Subcutaneous abdominal adipose tissue (tissue), 5 donors: ENCODE measurements around the gene LRMDA.

Source experiments
- H3K27ac ChIP-seq: one replicate; pipeline ENCODE4 v1.7.0; 2013; ENCODE audit warnings: low read depth, mild to moderate bottlenecking, inconsistent platforms, low read length, moderate library complexity
- H3K27me3 ChIP-seq, 5 donors: one replicate each; pipeline ENCODE4 v1.7.0; 2013; ENCODE audit warnings: low read length in 5 of 5, inconsistent platforms in 1 of 5; ENCODE audit not compliant: control insufficient read depth in 5 of 5, insufficient read depth in 4 of 5
- H3K36me3 ChIP-seq, 5 donors: one replicate each; pipeline ENCODE4 v1.7.0; 2013; ENCODE audit warnings: low read length in 5 of 5; ENCODE audit not compliant: control insufficient read depth in 5 of 5, insufficient read depth in 5 of 5
- H3K4me1 ChIP-seq, 5 donors: one replicate each; pipeline ENCODE4 v1.7.0; 2013; ENCODE audit warnings: low read length in 5 of 5, mild to moderate bottlenecking in 3 of 5, moderate library complexity in 1 of 5; ENCODE audit not compliant: control insufficient read depth in 5 of 5, insufficient read depth in 5 of 5
- H3K4me3 ChIP-seq, 5 donors: one replicate each; pipeline ENCODE4 v1.7.0; 2013; ENCODE audit warnings: low read length in 5 of 5, low read depth in 1 of 5
- H3K9ac ChIP-seq, 5 donors: one replicate each; pipeline ENCODE4 v1.7.0; 2013; ENCODE audit warnings: low read length in 5 of 5, mild to moderate bottlenecking in 4 of 5, moderate library complexity in 3 of 5
- H3K9me3 ChIP-seq, 5 donors: one replicate each; pipeline ENCODE4 v1.7.0; 2013; ENCODE audit warnings: low read length in 5 of 5; ENCODE audit not compliant: control insufficient read depth in 5 of 5
- donor health status: healthy.
- donor health status: healthy.
- donor health status: healthy.
- donor health status: healthy.
- donor health status: healthy.

The LRMDA gene

DNA sequence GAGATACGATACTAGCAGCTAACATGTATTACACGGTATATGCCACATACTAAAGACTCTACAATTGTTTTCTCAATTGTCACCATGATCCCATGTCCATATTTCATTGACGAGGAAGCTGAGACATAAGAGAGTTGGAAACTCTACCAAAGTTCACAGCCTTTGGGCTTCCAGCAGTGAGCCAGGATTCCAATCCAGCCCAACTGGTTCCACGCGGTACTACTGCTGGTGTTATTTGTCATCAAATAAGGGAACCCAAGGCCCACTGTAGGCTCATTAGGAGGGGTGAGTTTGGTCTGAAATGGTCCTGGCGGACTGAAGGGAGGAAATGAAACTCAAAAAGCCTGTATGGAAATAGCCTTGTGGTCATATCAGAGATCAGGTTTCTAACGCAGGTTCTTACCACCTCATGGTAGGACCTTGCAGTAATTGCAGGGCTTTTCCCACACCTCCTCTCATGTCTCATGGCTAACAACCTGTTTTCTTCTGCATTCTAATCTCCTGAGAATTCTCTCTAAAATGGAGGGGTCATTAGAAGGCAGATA lies 814.6 kb downstream of the LRMDA start:
- Histone ChIP-seq H3K4me3 (no peak overlapping the region), H3K4me1 (no peaks in the 10 kb centered on the region), H3K27me3 (no peaks in the 10 kb centered on the region), H3K27ac (no peak overlapping the region), H3K9ac (no peak overlapping the region), H3K9me3 (no peaks in the 10 kb centered on the region), H3K36me3 (no peaks in the 10 kb centered on the region)

GRCh38 chr10:76248649-76249200 lies 817.3 kb downstream of the LRMDA start:
- H3K4me3 ChIP-seq: no peak overlapping the region
- no peak overlapping the region for H3K27ac ChIP-seq
- H3K27me3 ChIP-seq: no peaks in the 10 kb centered on the region
- H3K4me1 ChIP-seq: no peaks in the 10 kb centered on the region
- no peaks in the 10 kb centered on the region for H3K9me3 ChIP-seq
- no peak overlapping the region for H3K9ac ChIP-seq
- no peaks in the 10 kb centered on the region for H3K36me3 ChIP-seq

DNA sequence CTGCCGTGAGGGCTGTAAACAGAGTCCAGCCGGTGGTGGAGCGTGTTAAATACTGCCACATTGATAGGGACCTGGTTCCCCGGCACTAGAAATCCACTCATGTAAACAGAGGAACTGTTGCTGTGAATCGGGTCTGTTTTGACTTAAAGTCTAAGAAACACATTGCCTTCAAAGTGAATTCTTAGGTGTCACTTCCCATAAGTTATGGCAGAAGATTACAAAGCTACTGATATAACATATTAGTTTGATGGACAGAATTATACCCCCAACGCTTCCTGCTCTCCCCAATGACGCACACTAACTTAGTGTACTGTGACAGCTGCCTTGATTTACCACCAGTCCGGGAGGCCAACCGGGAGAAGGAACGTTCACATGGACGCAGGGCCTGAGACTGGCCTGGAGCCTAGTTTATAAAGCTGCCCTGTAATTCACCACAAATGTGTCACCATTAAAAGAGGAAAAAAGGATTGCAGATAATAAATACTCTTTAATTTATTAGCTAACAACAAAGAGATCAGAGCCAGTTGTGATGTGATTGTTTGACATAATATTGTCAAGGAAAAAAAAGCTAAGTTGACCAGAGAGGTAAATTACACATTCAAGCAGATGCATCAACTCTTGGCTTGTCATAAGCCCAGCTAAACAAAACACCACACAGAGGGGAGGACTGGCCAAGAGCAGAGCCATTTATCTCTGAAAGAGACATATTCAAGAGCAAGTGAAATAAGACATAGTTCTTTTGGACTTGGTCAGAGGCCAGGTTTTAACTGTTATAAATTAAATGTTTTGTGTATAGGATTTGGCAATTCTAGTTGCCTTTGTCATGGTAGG lies 820.6 kb downstream of the LRMDA start:
- Histone ChIP-seq H3K4me1 (no peaks in the 10 kb centered on the region), H3K4me3 (no peak overlapping the region), H3K9ac (no peak overlapping the region), H3K27ac (no peak overlapping the region), H3K27me3 (no peaks in the 10 kb centered on the region), H3K9me3 (no peaks in the 10 kb centered on the region), H3K36me3 (no peaks in the 10 kb centered on the region)

GRCh38 chr10:76252733-76253132 lies 821.3 kb downstream of the LRMDA start:
- no peaks in the 10 kb centered on the region for H3K27me3 ChIP-seq
- H3K36me3 ChIP-seq: no peaks in the 10 kb centered on the region
- H3K4me3 ChIP-seq: no peak overlapping the region
- no peaks in the 10 kb centered on the region for H3K4me1 ChIP-seq
- no peak overlapping the region for H3K27ac ChIP-seq
- H3K9ac ChIP-seq: no peak overlapping the region
- H3K9me3 ChIP-seq: no peaks in the 10 kb centered on the region

DNA sequence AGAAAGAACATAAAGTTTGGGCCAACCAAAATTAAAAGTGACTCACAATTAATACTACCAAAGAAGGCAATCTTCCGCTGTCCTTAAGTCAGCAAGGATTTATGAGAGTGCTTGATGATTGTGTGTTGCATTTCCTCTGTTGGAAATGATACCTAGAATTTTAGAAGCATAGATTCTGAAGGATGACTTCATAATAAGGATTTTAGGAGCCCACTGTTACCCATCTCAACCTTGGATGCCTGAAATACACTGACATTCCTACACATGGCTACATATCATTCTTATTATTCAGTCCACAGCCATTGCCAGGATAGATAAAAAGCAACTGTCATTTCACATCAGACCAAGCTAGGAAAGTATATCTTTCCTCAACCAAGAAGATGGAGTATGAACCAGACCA lies 823.8 kb downstream of the LRMDA start:
- Histone ChIP-seq H3K9me3 (peaks cover 0 to 6% (median 6%) of the 10 kb centered on the region in 5 donors), H3K4me1 (no peaks in the 10 kb centered on the region), H3K27ac (no peak overlapping the region), H3K9ac (no peak overlapping the region), H3K36me3 (no peaks in the 10 kb centered on the region), H3K27me3 (no peaks in the 10 kb centered on the region), H3K4me3 (no peak overlapping the region)

- H3K9me3 ChIP-seq: peaks cover 0 to 13% (median 8%) of the 10 kb centered on the region in 5 donors
- no peaks in the 10 kb centered on the region for H3K36me3 ChIP-seq
- no peaks in the 10 kb centered on the region for H3K4me1 ChIP-seq
- no peaks in the 10 kb centered on the region for H3K27me3 ChIP-seq
- H3K9ac ChIP-seq: no peak overlapping the region
- no peak overlapping the region for H3K27ac ChIP-seq
- H3K4me3 ChIP-seq: no peak overlapping the region
Observed at GRCh38 chr10:76257816-76258215, 826.4 kb downstream of the LRMDA start.

DNA sequence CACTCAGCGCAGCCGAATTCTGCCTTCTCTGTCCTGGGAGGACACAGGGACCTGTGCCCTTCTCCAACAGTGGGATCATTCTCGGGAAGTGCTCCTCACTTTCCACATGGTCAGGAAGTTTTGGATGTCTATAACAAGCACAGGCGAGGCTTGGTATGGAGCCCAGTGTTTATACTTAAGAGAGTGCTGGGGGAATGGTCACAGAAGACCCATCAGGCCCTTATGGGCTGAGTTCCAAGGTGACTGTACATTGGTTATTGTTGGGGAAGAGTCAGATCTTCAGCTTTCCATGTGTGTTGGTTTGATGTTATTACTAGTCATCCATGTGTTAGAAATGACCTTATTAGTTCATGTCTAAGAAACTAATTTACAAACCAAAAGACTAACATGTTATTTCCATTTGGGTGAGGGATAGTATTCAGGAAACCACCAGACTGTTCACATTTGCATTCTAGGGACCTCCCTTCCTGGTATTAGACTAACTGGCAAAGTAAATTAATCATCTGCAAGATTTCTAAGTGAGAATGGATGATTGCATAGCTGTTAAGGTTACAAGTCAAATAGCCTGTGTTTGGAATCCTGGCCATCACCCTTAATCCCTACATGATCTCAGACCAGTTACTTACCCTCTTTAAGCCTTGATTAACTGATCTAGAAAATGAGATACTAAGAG lies 834.2 kb downstream of the LRMDA start:
- H3K36me3 ChIP-seq: no peaks in the 10 kb centered on the region
- H3K27me3 ChIP-seq: no peaks in the 10 kb centered on the region
- no peak overlapping the region for H3K4me3 ChIP-seq
- H3K9me3 ChIP-seq: peaks cover 0 to 3% (median 0%) of the 10 kb centered on the region in 5 donors
- H3K9ac ChIP-seq: no peak overlapping the region
- H3K27ac ChIP-seq: no peak overlapping the region
- H3K4me1 ChIP-seq: peaks cover 0 to 7% (median 0%) of the 10 kb centered on the region in 5 donors

GRCh38 chr10:76268530-76268929 lies 837.1 kb downstream of the LRMDA start:
- peaks cover 0 to 5% (median 0%) of the 10 kb centered on the region in 5 donors for H3K4me1 ChIP-seq
- H3K9me3 ChIP-seq: no peaks in the 10 kb centered on the region
- no peak overlapping the region for H3K4me3 ChIP-seq
- H3K27me3 ChIP-seq: no peaks in the 10 kb centered on the region
- H3K9ac ChIP-seq: no peak overlapping the region
- H3K27ac ChIP-seq: no peak overlapping the region
- no peaks in the 10 kb centered on the region for H3K36me3 ChIP-seq

- no peak overlapping the region for H3K27ac ChIP-seq
- H3K9me3 ChIP-seq: peaks cover 0 to under 1% (median 0%) of the 10 kb centered on the region in 5 donors
- H3K27me3 ChIP-seq: no peaks in the 10 kb centered on the region
- H3K4me3 ChIP-seq: no peak overlapping the region
- H3K36me3 ChIP-seq: no peaks in the 10 kb centered on the region
- H3K9ac ChIP-seq: no peak overlapping the region
- H3K4me1 ChIP-seq: peaks cover 0 to 3% (median 0%) of the 10 kb centered on the region in 5 donors
Observed at GRCh38 chr10:76268954-76269353, 837.5 kb downstream of the LRMDA start.

GRCh38 chr10:76270464-76270863 lies 839.0 kb downstream of the LRMDA start:
- Histone ChIP-seq H3K4me1 (no peaks in the 10 kb centered on the region), H3K27ac (no peak overlapping the region), H3K4me3 (no peak overlapping the region), H3K27me3 (no peaks in the 10 kb centered on the region), H3K9me3 (peaks cover 0 to 9% (median 7%) of the 10 kb centered on the region in 5 donors), H3K36me3 (no peaks in the 10 kb centered on the region), H3K9ac (no peak overlapping the region)
